T-helper 1 cell treated with Interleukin-12 subunit alpha and Interleukin-12 subunit beta and Interleukin-4 antibody, amounts not matched to agents 30 μg/mL and 1 μg/mL, for 36 hours (primary cell): ENCODE data around the gene VANGL1.

ENCODE experiments used
- H3K27ac Mint-ChIP-seq: one replicate; pipeline ENCODE4 v1.8.0; 2021; ENCODE audit warnings: mild to moderate bottlenecking, mixed read lengths
- H3K27me3 Mint-ChIP-seq: one replicate; pipeline ENCODE4 v1.8.0; 2021; ENCODE audit warnings: low read depth, mixed read lengths
- H3K36me3 Mint-ChIP-seq: one replicate; pipeline ENCODE4 v1.8.0; 2021; ENCODE audit warnings: low read depth, mixed read lengths
- H3K4me1 Mint-ChIP-seq: one replicate; pipeline ENCODE4 v1.8.0; 2021; ENCODE audit warnings: low read depth, mixed read lengths
- H3K4me3 Mint-ChIP-seq: one replicate; pipeline ENCODE4 v1.8.0; 2021; ENCODE audit warnings: mild to moderate bottlenecking, moderate library complexity, mixed read lengths
- H3K9me3 Mint-ChIP-seq: one replicate; pipeline ENCODE4 v1.8.0; 2021; ENCODE audit warnings: mixed read lengths

The VANGL1 gene

GRCh38 chr1:115669002-115669673 is 27.4 kb downstream of the VANGL1 start:
- Mint-ChIP-seq H3K27ac (no peak overlapping the region), H3K36me3 (peaks cover 25% of the 10 kb centered on the region), H3K4me3 (no peak overlapping the region), H3K27me3 (no peaks in the 10 kb centered on the region), H3K9me3 (no peaks in the 10 kb centered on the region), H3K4me1 (peaks cover 9% of the 10 kb centered on the region)

- Mint-ChIP-seq H3K9me3 (no peaks in the 10 kb centered on the region), H3K36me3 (peaks cover 20% of the 10 kb centered on the region), H3K27ac (no peak overlapping the region), H3K27me3 (no peaks in the 10 kb centered on the region), H3K4me3 (no peak overlapping the region), H3K4me1 (peaks cover 9% of the 10 kb centered on the region)
Observed at GRCh38 chr1:115669886-115670285, 28.1 kb downstream of the VANGL1 start.

- Mint-ChIP-seq H3K9me3 (no peaks in the 10 kb centered on the region), H3K4me3 (no peak overlapping the region), H3K27ac (no peak overlapping the region), H3K4me1 (peaks cover 9% of the 10 kb centered on the region), H3K27me3 (no peaks in the 10 kb centered on the region), H3K36me3 (peaks cover 20% of the 10 kb centered on the region)
Observed at GRCh38 chr1:115670476-115671175, 28.9 kb downstream of the VANGL1 start.

GRCh38 chr1:115671176-115671934 is 29.6 kb downstream of the VANGL1 start:
- H3K4me1 Mint-ChIP-seq = peaks cover 9% of the 10 kb centered on the region
- no peak overlapping the region for H3K4me3 Mint-ChIP-seq
- no peaks in the 10 kb centered on the region for H3K9me3 Mint-ChIP-seq
- H3K36me3 Mint-ChIP-seq = peaks cover 15% of the 10 kb centered on the region
- no peaks in the 10 kb centered on the region for H3K27me3 Mint-ChIP-seq
- H3K27ac Mint-ChIP-seq = no peak overlapping the region

- H3K4me1 Mint-ChIP-seq = peaks cover 9% of the 10 kb centered on the region
- H3K4me3 Mint-ChIP-seq = no peak overlapping the region
- H3K27me3 Mint-ChIP-seq = no peaks in the 10 kb centered on the region
- H3K36me3 Mint-ChIP-seq = peaks cover 11% of the 10 kb centered on the region
- H3K9me3 Mint-ChIP-seq = no peaks in the 10 kb centered on the region
- no peak overlapping the region for H3K27ac Mint-ChIP-seq
Observed at GRCh38 chr1:115672224-115673009, 30.6 kb downstream of the VANGL1 start.

GRCh38 chr1:115676498-115677181 is 34.9 kb downstream of the VANGL1 start:
- H3K27me3 Mint-ChIP-seq = no peaks in the 10 kb centered on the region
- peaks cover 2% of the 10 kb centered on the region for H3K4me1 Mint-ChIP-seq
- H3K9me3 Mint-ChIP-seq = no peaks in the 10 kb centered on the region
- H3K27ac Mint-ChIP-seq = no peak overlapping the region
- no peak overlapping the region for H3K4me3 Mint-ChIP-seq
- peaks cover 4% of the 10 kb centered on the region for H3K36me3 Mint-ChIP-seq

- H3K27ac Mint-ChIP-seq = no peak overlapping the region
- H3K4me1 Mint-ChIP-seq = peaks cover 2% of the 10 kb centered on the region
- peaks cover 4% of the 10 kb centered on the region for H3K36me3 Mint-ChIP-seq
- no peaks in the 10 kb centered on the region for H3K27me3 Mint-ChIP-seq
- H3K9me3 Mint-ChIP-seq = no peaks in the 10 kb centered on the region
- H3K4me3 Mint-ChIP-seq = no peak overlapping the region
Observed at GRCh38 chr1:115677182-115677555, 35.4 kb downstream of the VANGL1 start.

GRCh38 chr1:115677565-115677964 is 35.8 kb downstream of the VANGL1 start:
- H3K27me3 Mint-ChIP-seq = no peaks in the 10 kb centered on the region
- H3K36me3 Mint-ChIP-seq = peaks cover 4% of the 10 kb centered on the region
- peaks cover 4% of the 10 kb centered on the region for H3K4me1 Mint-ChIP-seq
- H3K4me3 Mint-ChIP-seq = no peak overlapping the region
- no peaks in the 10 kb centered on the region for H3K9me3 Mint-ChIP-seq
- H3K27ac Mint-ChIP-seq = no peak overlapping the region

- no peaks in the 10 kb centered on the region for H3K9me3 Mint-ChIP-seq
- peaks cover 4% of the 10 kb centered on the region for H3K36me3 Mint-ChIP-seq
- H3K27me3 Mint-ChIP-seq = no peaks in the 10 kb centered on the region
- no peak overlapping the region for H3K4me3 Mint-ChIP-seq
- H3K27ac Mint-ChIP-seq = no peak overlapping the region
- H3K4me1 Mint-ChIP-seq = peaks cover 7% of the 10 kb centered on the region
Observed at GRCh38 chr1:115678141-115678540, 36.4 kb downstream of the VANGL1 start.

GRCh38 chr1:115679141-115679611 is 37.4 kb downstream of the VANGL1 start:
- Mint-ChIP-seq H3K27me3 (no peaks in the 10 kb centered on the region), H3K4me1 (peaks cover 7% of the 10 kb centered on the region), H3K4me3 (no peak overlapping the region), H3K9me3 (no peaks in the 10 kb centered on the region), H3K36me3 (peaks cover 5% of the 10 kb centered on the region), H3K27ac (no peak overlapping the region)

- Mint-ChIP-seq H3K27me3 (no peaks in the 10 kb centered on the region), H3K27ac (no peak overlapping the region), H3K9me3 (no peaks in the 10 kb centered on the region), H3K4me3 (no peak overlapping the region), H3K36me3 (peaks cover 4% of the 10 kb centered on the region), H3K4me1 (peaks cover 7% of the 10 kb centered on the region)
Observed at GRCh38 chr1:115680730-115681111, 39.0 kb downstream of the VANGL1 start.

- Mint-ChIP-seq H3K27ac (no peak overlapping the region), H3K9me3 (no peaks in the 10 kb centered on the region), H3K36me3 (peaks cover 4% of the 10 kb centered on the region), H3K4me3 (no peak overlapping the region), H3K4me1 (peaks cover 7% of the 10 kb centered on the region), H3K27me3 (no peaks in the 10 kb centered on the region)
Observed at GRCh38 chr1:115682792-115683191, 41.0 kb downstream of the VANGL1 start.

- Mint-ChIP-seq H3K4me3 (no peak overlapping the region), H3K4me1 (peaks cover 5% of the 10 kb centered on the region), H3K36me3 (peaks cover 4% of the 10 kb centered on the region), H3K27me3 (no peaks in the 10 kb centered on the region), H3K27ac (no peak overlapping the region), H3K9me3 (no peaks in the 10 kb centered on the region)
Observed at GRCh38 chr1:115685029-115685705, 43.4 kb downstream of the VANGL1 start.
